MM.1S (cell line): ENCODE results near the gene TNRC6A.

ENCODE experiments used
- DNase-seq: peaks from one replicate; pipeline ENCODE4 v3.0.0-alpha.2; 2015
- H2AFZ ChIP-seq: fragments of 300-600 bp; sonication (generic); 2 replicates; pipeline ENCODE4 v1.6.0; 2016; ENCODE audit warnings: antibody characterized with exemption, low read length
- H3F3A ChIP-seq: fragments of 300-600 bp; sonication (generic); 2 replicates; pipeline ENCODE4 v1.6.1; 2016; ENCODE audit warnings: mild to moderate bottlenecking, antibody characterized with exemption, low read length, moderate library complexity, mixed read lengths; ENCODE audit not compliant: insufficient read depth
- H3K27ac ChIP-seq: fragments of 300-600 bp; sonication (generic); 2 replicates; pipeline ENCODE4 v1.5.1; 2016; ENCODE audit warnings: mild to moderate bottlenecking, low read length
- H3K27me3 ChIP-seq: fragments of 300-600 bp; sonication (generic); replicated peaks from 2 replicates; pipeline ENCODE4 v1.6.0; 2016; ENCODE audit warnings: low read length; ENCODE audit not compliant: insufficient read depth
- H3K36me3 ChIP-seq: fragments of 300-600 bp; sonication (generic); replicated peaks from 2 replicates; pipeline ENCODE4 v1.6.1; 2016; ENCODE audit warnings: mild to moderate bottlenecking, low read length, mixed read lengths; ENCODE audit not compliant: insufficient read depth
- H3K4me1 ChIP-seq: fragments of 300-600 bp; sonication (generic); 2 replicates; pipeline ENCODE4 v1.6.1; 2016; ENCODE audit warnings: low read length, mixed read lengths
- H3K4me2 ChIP-seq: fragments of 300-600 bp; sonication (generic); 2 replicates; pipeline ENCODE4 v1.6.0; 2016; ENCODE audit warnings: low read depth, low read length
- H3K4me3 ChIP-seq: fragments of 300-600 bp; sonication (generic); 2 replicates; pipeline ENCODE4 v1.5.1; 2016; ENCODE audit warnings: low read length, mixed read lengths
- H3K79me2 ChIP-seq: fragments of 300-600 bp; sonication (generic); 2 replicates; pipeline ENCODE4 v1.6.1; 2016; ENCODE audit warnings: mixed run types, low read length, mixed read lengths
- H3K9ac ChIP-seq: fragments of 300-600 bp; sonication (generic); 2 replicates; pipeline ENCODE4 v1.6.1; 2016; ENCODE audit warnings: low read length, mixed read lengths
- H3K9me2 ChIP-seq: fragments of 300-600 bp; sonication (generic); replicated peaks from 2 replicates; pipeline ENCODE4 v1.6.1; 2016; ENCODE audit warnings: mild to moderate bottlenecking, low read length, mixed read lengths; ENCODE audit not compliant: insufficient read depth
- H3K9me3 ChIP-seq: fragments of 300-600 bp; sonication (generic); replicated peaks from 2 replicates; pipeline ENCODE4 v1.6.1; 2016; ENCODE audit warnings: mild to moderate bottlenecking, low read length, mixed read lengths; ENCODE audit not compliant: insufficient read depth
- H4K20me1 ChIP-seq: fragments of 300-600 bp; sonication (generic); 2 replicates; pipeline ENCODE4 v1.6.1; 2016; ENCODE audit warnings: mild to moderate bottlenecking, low read length, moderate library complexity, mixed read lengths; ENCODE audit not compliant: insufficient read depth
- EZH2 ChIP-seq: fragments of 300-600 bp; sonication (generic); optimal IDR thresholded peaks from 2 replicates; pipeline ENCODE3; 2017; ENCODE audit warnings: low read depth, mild to moderate bottlenecking, antibody characterized with exemption, low read length, mixed read lengths
- EZH2phosphoT487 ChIP-seq: fragments of 300-600 bp; sonication (generic); IDR thresholded peaks from 2 replicates; pipeline ENCODE4 v1.6.1; 2018; ENCODE audit warnings: antibody characterized with exemption, low read length
- TF ChIP-seq, protein P1 (sequence below): fragments of 300-600 bp; sonication (generic); IDR thresholded peaks from 2 replicates; pipeline ENCODE4 v1.5.1; 2016; ENCODE audit warnings: antibody characterized with exemption, low read length, mixed read lengths

TNRC6A gene

DNA sequence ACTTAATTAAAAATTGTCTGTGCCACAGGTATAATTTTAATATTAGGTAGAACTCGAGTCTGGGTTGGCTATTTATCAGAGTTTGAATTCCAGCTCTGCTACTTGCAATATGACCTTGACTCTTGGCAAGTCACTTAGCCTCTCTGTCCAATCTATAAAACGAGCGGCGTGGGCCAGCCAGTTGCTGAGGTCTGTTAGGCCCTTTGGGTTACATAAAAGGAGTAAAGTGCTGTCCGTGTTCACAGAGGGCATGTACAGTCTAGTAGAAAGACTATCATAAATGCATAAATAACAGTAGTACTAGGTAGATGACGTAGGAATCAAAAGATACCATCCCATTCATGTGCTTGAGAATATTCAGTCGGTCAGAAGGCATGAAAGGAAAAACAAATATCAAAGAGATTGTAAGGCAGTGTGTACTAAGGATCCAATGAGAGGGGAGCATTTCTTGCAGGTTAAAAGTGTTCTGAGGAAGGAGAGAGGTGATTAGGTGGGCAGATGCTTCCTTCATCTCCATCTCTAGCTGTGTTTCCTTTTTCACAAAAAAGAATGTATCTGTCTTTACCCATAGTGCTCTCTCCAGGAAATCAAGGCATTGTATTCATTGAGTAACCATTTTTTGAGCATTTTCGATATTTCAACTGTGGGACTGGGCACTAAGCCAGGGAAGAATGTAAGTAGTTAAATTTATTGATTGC is 2.4 kb downstream of the TNRC6A start:
- H3K4me1 ChIP-seq: peaks cover 13% of the 10 kb centered on the region
- H3K9me3 ChIP-seq: no peaks in the 10 kb centered on the region
- no peak overlapping the region for H3K9ac ChIP-seq
- H3K4me3 ChIP-seq: no peak overlapping the region
- peaks cover 69% of the 10 kb centered on the region for H3K79me2 ChIP-seq
- TF ChIP-seq EZH2phosphoT487 (no peak), EZH2 (no peak)
- TF ChIP-seq, protein P1, sequence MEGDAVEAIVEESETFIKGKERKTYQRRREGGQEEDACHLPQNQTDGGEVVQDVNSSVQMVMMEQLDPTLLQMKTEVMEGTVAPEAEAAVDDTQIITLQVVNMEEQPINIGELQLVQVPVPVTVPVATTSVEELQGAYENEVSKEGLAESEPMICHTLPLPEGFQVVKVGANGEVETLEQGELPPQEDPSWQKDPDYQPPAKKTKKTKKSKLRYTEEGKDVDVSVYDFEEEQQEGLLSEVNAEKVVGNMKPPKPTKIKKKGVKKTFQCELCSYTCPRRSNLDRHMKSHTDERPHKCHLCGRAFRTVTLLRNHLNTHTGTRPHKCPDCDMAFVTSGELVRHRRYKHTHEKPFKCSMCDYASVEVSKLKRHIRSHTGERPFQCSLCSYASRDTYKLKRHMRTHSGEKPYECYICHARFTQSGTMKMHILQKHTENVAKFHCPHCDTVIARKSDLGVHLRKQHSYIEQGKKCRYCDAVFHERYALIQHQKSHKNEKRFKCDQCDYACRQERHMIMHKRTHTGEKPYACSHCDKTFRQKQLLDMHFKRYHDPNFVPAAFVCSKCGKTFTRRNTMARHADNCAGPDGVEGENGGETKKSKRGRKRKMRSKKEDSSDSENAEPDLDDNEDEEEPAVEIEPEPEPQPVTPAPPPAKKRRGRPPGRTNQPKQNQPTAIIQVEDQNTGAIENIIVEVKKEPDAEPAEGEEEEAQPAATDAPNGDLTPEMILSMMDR: no peak
- peaks cover 6% of the 10 kb centered on the region; the same call in 1 of the 2 replicates for H3K36me3 ChIP-seq
- peak overlapping the region; percentile 75; the same call in 1 of the 2 replicates for H3K4me2 ChIP-seq
- no peak overlapping the region for H3K27ac ChIP-seq
- H3K9me2 ChIP-seq: no peaks in the 10 kb centered on the region
- H4K20me1 ChIP-seq: peaks cover 9% of the 10 kb centered on the region; the same call in 1 of the 2 replicates
- DNase-seq: no peak
- H3K27me3 ChIP-seq: no peaks in the 10 kb centered on the region
- no peak overlapping the region for H2AFZ ChIP-seq
- H3F3A ChIP-seq: peaks cover 9% of the 10 kb centered on the region; the same call in 1 of the 2 replicates

GRCh38 chr16:24734382-24734781 is 4.9 kb downstream of the TNRC6A start:
- Histone ChIP-seq H3K79me2 (peaks cover 94% of the 10 kb centered on the region), H3K4me3 (no peak overlapping the region), H3K9me3 (no peaks in the 10 kb centered on the region), H3K36me3 (peaks cover 6% of the 10 kb centered on the region; the same call in 1 of the 2 replicates), H2AFZ (no peak overlapping the region), H3F3A (no peaks in the 10 kb centered on the region), H3K27ac (no peak overlapping the region), H3K27me3 (no peaks in the 10 kb centered on the region), H3K9ac (no peak overlapping the region), H3K9me2 (no peaks in the 10 kb centered on the region), H3K4me2 (no peak overlapping the region), H3K4me1 (peaks cover 9% of the 10 kb centered on the region), H4K20me1 (peaks cover 32% of the 10 kb centered on the region)
- DNase-seq: no peak
- no peak for TF ChIP-seq EZH2phosphoT487
- no peak for TF ChIP-seq EZH2
- TF ChIP-seq, protein P1: no peak

GRCh38 chr16:24736758-24737157 is 7.3 kb downstream of the TNRC6A start:
- Histone ChIP-seq H3K36me3 (peaks cover 6% of the 10 kb centered on the region; the same call in 1 of the 2 replicates), H3K4me3 (no peak overlapping the region), H3F3A (no peaks in the 10 kb centered on the region), H3K27me3 (no peaks in the 10 kb centered on the region), H2AFZ (no peak overlapping the region), H3K4me2 (no peak overlapping the region), H3K27ac (no peak overlapping the region), H3K9ac (no peak overlapping the region), H3K9me3 (no peaks in the 10 kb centered on the region), H3K79me2 (peaks cover 100% of the 10 kb centered on the region), H3K4me1 (peaks cover 4% of the 10 kb centered on the region; the same call in 1 of the 2 replicates), H3K9me2 (no peaks in the 10 kb centered on the region), H4K20me1 (peaks cover 52% of the 10 kb centered on the region)
- no peak for DNase-seq
- TF ChIP-seq EZH2phosphoT487 (no peak), EZH2 (no peak)
- TF ChIP-seq, protein P1: no peak
